GM10847 (cell line): ENCODE measurements around the gene TCAP.

Experiments
- POLR2A ChIP-seq: IDR thresholded peaks from 2 replicates; pipeline ENCODE4 v1.6.1; 2011; ENCODE audit not compliant: insufficient read length; ENCODE audit errors: extremely low read depth

The TCAP gene

DNA sequence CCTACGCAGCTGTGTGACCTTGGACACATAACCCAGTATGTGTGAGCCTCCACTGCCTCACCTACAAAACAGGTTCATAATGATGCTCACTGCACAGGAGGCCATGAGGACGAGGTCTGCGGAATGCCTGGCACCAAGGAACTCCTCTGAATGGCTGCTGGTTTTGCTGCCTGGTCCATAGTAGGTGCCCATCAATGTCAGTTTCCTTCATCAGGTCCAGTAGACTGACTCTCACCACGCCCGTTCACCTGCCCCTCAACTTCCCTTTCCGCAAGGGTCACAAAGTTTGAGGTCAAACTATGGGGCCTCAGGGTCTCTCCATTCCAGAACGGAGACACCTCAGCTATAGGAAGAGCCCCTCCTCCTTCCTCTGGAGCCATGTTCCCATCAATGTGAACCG, 11.9 kb downstream of the TCAP start:
- TF ChIP-seq POLR2A: no peak

GRCh38 chr17:39677542-39678339, 12.6 kb downstream of the TCAP start:
- TF ChIP-seq POLR2A: no peak

GRCh38 chr17:39678340-39679116, 13.4 kb downstream of the TCAP start:
- no peak for TF ChIP-seq POLR2A

DNA sequence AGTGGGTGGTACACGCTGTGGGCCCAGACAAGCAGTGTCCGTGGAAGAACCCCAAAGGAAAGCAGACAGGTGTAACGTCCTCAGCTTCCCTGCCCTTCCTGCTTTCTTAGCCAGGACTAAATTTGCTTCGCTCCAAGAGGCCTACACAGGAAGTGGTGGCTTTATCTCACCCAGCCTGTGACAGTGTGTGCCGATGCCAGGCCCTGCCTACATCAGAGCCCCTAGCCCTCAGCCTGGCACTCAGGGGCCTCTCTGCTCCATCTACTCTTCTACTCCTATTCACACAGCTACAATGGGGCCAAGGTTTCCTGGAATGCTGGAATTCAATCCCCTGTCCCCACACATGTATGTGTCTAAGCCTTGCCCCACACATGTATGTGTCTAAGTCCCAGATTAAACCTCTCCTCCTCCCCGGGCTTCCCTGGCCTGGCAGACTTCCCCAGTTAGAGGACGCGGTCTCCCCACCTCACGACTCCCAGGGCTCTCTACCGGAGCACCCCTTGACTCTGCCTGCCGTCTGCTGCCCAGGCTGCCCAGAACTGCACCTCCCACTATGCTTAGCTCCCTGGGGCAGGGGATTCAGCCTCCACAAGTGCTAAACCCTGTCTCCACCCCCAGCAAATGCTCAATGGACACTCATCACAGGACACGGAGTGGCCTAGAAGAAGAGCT, 14.5 kb downstream of the TCAP start:
- TF ChIP-seq POLR2A: no peak

- TF ChIP-seq POLR2A: no peak
Measured at GRCh38 chr17:39683295-39683939, 18.3 kb downstream of the TCAP start.

GRCh38 chr17:39684369-39685192, 19.4 kb downstream of the TCAP start:
- no peak for TF ChIP-seq POLR2A

DNA sequence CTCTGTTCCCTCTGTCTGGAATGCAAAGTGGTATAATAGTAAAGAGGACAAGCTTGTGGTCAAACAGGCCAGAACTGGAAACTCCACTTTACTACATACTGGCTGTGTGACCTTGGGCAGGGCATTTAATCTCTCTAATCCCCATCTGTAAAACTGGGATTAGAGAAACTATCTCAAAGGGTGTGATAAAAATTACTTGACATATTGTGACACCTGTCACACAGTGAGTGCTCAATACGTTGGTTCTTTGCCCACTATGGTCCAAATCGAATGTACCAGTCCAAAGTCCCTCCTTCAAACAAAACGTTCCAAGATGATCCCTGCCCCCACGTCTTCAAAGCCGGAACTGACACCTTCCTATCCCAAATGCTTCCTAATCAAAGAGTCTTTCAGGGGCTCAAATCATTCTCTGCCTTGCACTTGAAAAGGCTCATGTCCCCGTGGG, 22.0 kb downstream of the TCAP start:
- no peak for TF ChIP-seq POLR2A

GRCh38 chr17:39687546-39688474, 22.7 kb downstream of the TCAP start, which contains the start of gene PGAP3:
TSS of gene PGAP3 (minus strand) at chr17:39688057. CDS start at chr17:39688014, 43 bp downstream.
- peak; percentile 65 for TF ChIP-seq POLR2A

DNA sequence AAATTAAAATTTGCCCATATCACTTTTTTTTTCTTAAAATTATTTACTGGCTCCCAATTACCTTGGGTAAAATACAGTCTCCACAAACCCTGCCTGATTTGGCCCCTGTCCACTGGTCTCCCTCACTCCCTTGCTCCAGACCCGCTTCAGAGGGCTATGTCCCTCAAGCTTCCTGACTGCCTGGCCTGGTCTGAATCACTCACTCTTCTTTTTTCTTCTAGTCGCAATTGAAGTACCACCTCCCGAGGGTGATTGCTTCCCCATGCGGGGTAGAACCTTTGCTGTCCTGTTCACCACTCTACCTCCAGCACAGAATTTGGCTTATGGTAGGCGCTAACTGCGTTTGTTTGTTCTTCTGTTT, 23.3 kb downstream of the TCAP start:
- no peak for TF ChIP-seq POLR2A

DNA sequence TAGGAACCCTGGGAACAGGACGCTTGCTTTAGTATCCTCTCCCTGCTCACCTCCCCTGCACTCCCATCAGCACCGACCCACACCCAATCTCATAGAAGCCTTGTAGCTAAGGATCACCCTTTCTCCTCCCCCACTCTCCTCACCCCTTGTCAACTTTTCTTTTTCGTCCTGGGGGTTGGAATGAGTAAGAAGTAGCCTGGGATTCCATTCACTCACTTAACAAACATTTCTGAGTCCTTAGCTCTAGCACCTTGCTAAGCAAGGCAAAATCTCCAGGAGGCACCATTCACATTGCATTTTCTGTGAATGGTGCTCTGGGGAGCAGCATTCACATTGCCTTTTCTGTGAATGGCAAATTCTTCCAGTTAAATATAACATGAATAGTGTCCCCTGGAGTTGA, 23.8 kb downstream of the TCAP start:
- no peak for TF ChIP-seq POLR2A

DNA sequence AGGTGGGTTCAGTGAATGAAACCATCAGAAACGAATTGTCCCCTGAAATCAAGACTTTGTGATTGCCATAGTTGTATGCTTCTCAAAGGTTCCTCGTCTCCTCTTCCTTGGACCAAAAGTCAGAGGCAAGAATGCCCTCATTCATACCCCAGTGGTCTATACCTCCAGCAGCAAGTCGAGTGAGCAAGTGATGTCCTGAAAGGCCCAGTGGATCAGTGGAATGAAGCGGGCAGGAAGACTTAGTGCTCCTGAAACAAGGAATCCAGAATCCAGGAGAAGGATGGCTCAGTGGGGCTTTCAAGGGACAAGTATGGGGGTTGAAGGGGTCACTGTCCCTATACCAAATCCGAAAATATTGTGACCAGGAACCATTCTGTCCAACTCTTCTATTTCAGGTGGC, 29.4 kb downstream of the TCAP start:
- no peak for TF ChIP-seq POLR2A

GRCh38 chr17:39695089-39695474, 29.9 kb downstream of the TCAP start:
- TF ChIP-seq POLR2A: no peak

DNA sequence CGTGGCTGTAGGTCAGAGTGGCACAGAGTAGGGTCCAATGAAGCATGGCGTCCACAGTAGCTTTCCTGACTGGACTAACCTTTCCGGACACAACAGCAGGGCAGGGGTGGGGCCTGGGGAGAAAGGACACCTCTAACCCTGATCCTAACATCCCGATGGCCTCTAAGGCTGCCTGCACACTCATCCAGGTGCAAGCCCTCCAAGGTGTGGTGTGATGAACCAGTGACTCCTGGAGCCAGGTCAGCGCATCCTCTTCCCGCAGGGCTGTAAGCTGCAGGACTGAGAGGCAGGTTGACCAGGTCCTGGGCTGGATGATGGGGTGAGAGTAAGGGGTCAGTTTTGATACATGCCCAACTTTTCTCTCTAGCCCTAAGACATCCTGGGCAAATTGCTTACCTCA, 31.6 kb downstream of the TCAP start:
- TF ChIP-seq POLR2A: no peak

DNA sequence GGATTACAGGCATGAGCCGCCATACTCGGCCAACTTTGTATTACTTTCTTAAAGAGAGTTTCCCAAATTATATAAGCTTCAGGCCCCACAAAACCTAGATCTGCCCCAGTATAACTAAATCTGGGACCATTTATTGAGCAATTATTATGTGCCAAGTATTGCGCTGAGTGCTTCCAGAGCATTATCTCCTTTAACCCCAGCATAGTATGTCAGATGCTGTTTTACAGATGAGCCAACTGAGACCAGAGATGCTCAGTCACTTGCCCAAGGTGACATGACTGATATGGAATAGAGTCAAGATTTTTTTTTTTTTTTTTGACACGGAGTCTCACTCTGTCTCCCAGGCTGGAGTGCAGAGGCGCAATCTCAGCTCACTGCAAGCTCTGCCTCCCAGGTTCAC, 32.8 kb downstream of the TCAP start:
- TF ChIP-seq POLR2A: no peak

GRCh38 chr17:39699818-39700147, 34.6 kb downstream of the TCAP start, which contains the start of gene ERBB2:
TSS of gene ERBB2 (plus strand) at chr17:39700064. CDS start at chr17:39700239, 175 bp downstream.
- TF ChIP-seq POLR2A: no peak
